Stimulated activated effector memory CD8-positive, alpha-beta T cell treated with anti-CD3 and anti-CD28 coated beads, Interleukin-12 subunit alpha, Interleukin-12 subunit beta, amount 100 ng/mL, for 72 hours (primary cell): ENCODE results near the gene SERPINA12.
A peak's percentile ranks its signal among the peaks of the same experiment; 100 is the strongest.

ENCODE experiments used
- ATAC-seq: fragments of 150-1000 bp; cut with Tn5 transposase; 2 replicates; pipeline ENCODE4 v1.10.0; 2021
- DNase-seq, 2 donors: peaks; one replicate each; pipeline ENCODE4 v3.0.0; 2021 to 2022; ENCODE audit warnings: low spot score in 2 of 2
- H3K27ac Mint-ChIP-seq: one replicate; pipeline ENCODE4 v1.8.0; 2022; ENCODE audit warnings: mild to moderate bottlenecking, mixed read lengths
- H3K36me3 Mint-ChIP-seq: one replicate; pipeline ENCODE4 v1.8.0; 2022; ENCODE audit warnings: mild to moderate bottlenecking, mixed read lengths
- H3K4me1 Mint-ChIP-seq: one replicate; pipeline ENCODE4 v1.8.0; 2022; ENCODE audit warnings: mixed read lengths
- H3K4me3 Mint-ChIP-seq: one replicate; pipeline ENCODE4 v1.8.0; 2022; ENCODE audit warnings: mild to moderate bottlenecking, mixed read lengths
- H3K9me3 Mint-ChIP-seq: one replicate; pipeline ENCODE4 v1.8.0; 2022; ENCODE audit warnings: mixed read lengths

SERPINA12 gene

GRCh38 chr14:94466706-94467370, 42.4 kb downstream of the SERPINA12 start:
- Mint-ChIP-seq H3K36me3 (no peaks in the 10 kb centered on the region), H3K27ac (no peak overlapping the region)
- ATAC-seq, result no peak

GRCh38 chr14:94465042-94465441, 44.2 kb downstream of the SERPINA12 start:
- DNase-seq (no peak), ATAC-seq (no peak)
- Mint-ChIP-seq H3K4me1 (no peaks in the 10 kb centered on the region), H3K36me3 (no peaks in the 10 kb centered on the region), H3K27ac (no peak overlapping the region), H3K4me3 (no peak overlapping the region), H3K9me3 (no peaks in the 10 kb centered on the region)

More at GRCh38 chr14:94466706-94467370, 42.4 kb downstream of the SERPINA12 start:
- no peak for DNase-seq
- Mint-ChIP-seq H3K4me3 (no peak overlapping the region), H3K4me1 (no peaks in the 10 kb centered on the region), H3K9me3 (no peaks in the 10 kb centered on the region)

- no peaks in the 10 kb centered on the region for H3K36me3 Mint-ChIP-seq
- no peaks in the 10 kb centered on the region for H3K4me1 Mint-ChIP-seq
- H3K9me3 Mint-ChIP-seq, result no peaks in the 10 kb centered on the region
- ATAC-seq (no peak), DNase-seq (no peak)
- no peak overlapping the region for H3K4me3 Mint-ChIP-seq
- no peak overlapping the region for H3K27ac Mint-ChIP-seq
Observed at GRCh38 chr14:94464290-94464689, 45.0 kb downstream of the SERPINA12 start.

GRCh38 chr14:94462763-94463572, 46.3 kb downstream of the SERPINA12 start:
- Mint-ChIP-seq H3K9me3 (no peaks in the 10 kb centered on the region), H3K27ac (no peak overlapping the region), H3K4me1 (no peaks in the 10 kb centered on the region), H3K4me3 (no peak overlapping the region), H3K36me3 (no peaks in the 10 kb centered on the region)
- DNase-seq (no peak), ATAC-seq (no peak)

GRCh38 chr14:94462219-94462551, 47.1 kb downstream of the SERPINA12 start:
- ATAC-seq, result no peak
- H3K36me3 Mint-ChIP-seq, result no peaks in the 10 kb centered on the region
- no peaks in the 10 kb centered on the region for H3K4me1 Mint-ChIP-seq
- no peak overlapping the region for H3K4me3 Mint-ChIP-seq
- no peak for DNase-seq
- no peaks in the 10 kb centered on the region for H3K9me3 Mint-ChIP-seq
- no peak overlapping the region for H3K27ac Mint-ChIP-seq

- DNase-seq (no peak), ATAC-seq (no peak)
- Mint-ChIP-seq H3K27ac (no peak overlapping the region), H3K36me3 (no peaks in the 10 kb centered on the region), H3K4me1 (no peaks in the 10 kb centered on the region), H3K4me3 (no peak overlapping the region), H3K9me3 (no peaks in the 10 kb centered on the region)
Observed at GRCh38 chr14:94461526-94462218, 47.6 kb downstream of the SERPINA12 start.

- no peak overlapping the region for H3K4me3 Mint-ChIP-seq
- peak; percentile 36 for ATAC-seq
- no peak overlapping the region for H3K27ac Mint-ChIP-seq
- no peaks in the 10 kb centered on the region for H3K36me3 Mint-ChIP-seq
- peaks cover 4% of the 10 kb centered on the region for H3K9me3 Mint-ChIP-seq
- H3K4me1 Mint-ChIP-seq, result no peaks in the 10 kb centered on the region
- no peak for DNase-seq
Observed at GRCh38 chr14:94460631-94461416, 48.4 kb downstream of the SERPINA12 start.

GRCh38 chr14:94458558-94459205, 50.6 kb downstream of the SERPINA12 start:
- H3K9me3 Mint-ChIP-seq, result peaks cover 7% of the 10 kb centered on the region
- H3K4me3 Mint-ChIP-seq, result no peak overlapping the region
- no peak for DNase-seq
- ATAC-seq, result no peak
- H3K4me1 Mint-ChIP-seq, result no peaks in the 10 kb centered on the region
- no peak overlapping the region for H3K27ac Mint-ChIP-seq
- H3K36me3 Mint-ChIP-seq, result no peaks in the 10 kb centered on the region

GRCh38 chr14:94458096-94458495, 51.2 kb downstream of the SERPINA12 start:
- Mint-ChIP-seq H3K36me3 (no peaks in the 10 kb centered on the region), H3K9me3 (peaks cover 7% of the 10 kb centered on the region), H3K4me1 (no peaks in the 10 kb centered on the region), H3K27ac (no peak overlapping the region), H3K4me3 (no peak overlapping the region)
- no peak for ATAC-seq
- DNase-seq, result no peak

GRCh38 chr14:94455928-94456327, 53.3 kb downstream of the SERPINA12 start:
- ATAC-seq (no peak), DNase-seq (no peak)
- Mint-ChIP-seq H3K36me3 (no peaks in the 10 kb centered on the region), H3K27ac (no peak overlapping the region), H3K4me1 (no peaks in the 10 kb centered on the region), H3K9me3 (peaks cover 7% of the 10 kb centered on the region), H3K4me3 (no peak overlapping the region)

GRCh38 chr14:94451826-94452225, 57.4 kb downstream of the SERPINA12 start:
- DNase-seq (no peak), ATAC-seq (no peak)
- Mint-ChIP-seq H3K36me3 (no peaks in the 10 kb centered on the region), H3K4me1 (no peaks in the 10 kb centered on the region), H3K27ac (no peak overlapping the region), H3K9me3 (peaks cover 7% of the 10 kb centered on the region), H3K4me3 (no peak overlapping the region)

GRCh38 chr14:94451091-94451771, 58.0 kb downstream of the SERPINA12 start:
- Mint-ChIP-seq H3K4me1 (no peaks in the 10 kb centered on the region), H3K27ac (no peak overlapping the region), H3K36me3 (no peaks in the 10 kb centered on the region), H3K9me3 (peaks cover 7% of the 10 kb centered on the region), H3K4me3 (no peak overlapping the region)
- no peak for DNase-seq
- no peak for ATAC-seq

GRCh38 chr14:94450722-94451090, 58.6 kb downstream of the SERPINA12 start:
- no peak for DNase-seq
- ATAC-seq, result no peak
- Mint-ChIP-seq H3K36me3 (no peaks in the 10 kb centered on the region), H3K27ac (no peak overlapping the region), H3K9me3 (peaks cover 2% of the 10 kb centered on the region), H3K4me1 (no peaks in the 10 kb centered on the region), H3K4me3 (no peak overlapping the region)

- Mint-ChIP-seq H3K9me3 (no peaks in the 10 kb centered on the region), H3K27ac (no peak overlapping the region), H3K4me3 (no peak overlapping the region), H3K36me3 (no peaks in the 10 kb centered on the region), H3K4me1 (no peaks in the 10 kb centered on the region)
- no peak for DNase-seq
- no peak for ATAC-seq
Observed at GRCh38 chr14:94449930-94450329, 59.3 kb downstream of the SERPINA12 start.
